DND-41 (cell line): Measurements from ENCODE around the gene RAB35.

ENCODE experiments used
- CTCF ChIP-seq: IDR thresholded peaks from 2 replicates; pipeline ENCODE4 v1.5.1; 2012; ENCODE audit warnings: borderline replicate concordance, low read length, moderate library complexity, mild to moderate bottlenecking; ENCODE audit not compliant: poor library complexity, severe bottlenecking; ENCODE audit errors: extremely low read depth
- EZH2 ChIP-seq: IDR thresholded peaks from 3 replicates; pipeline ENCODE4 v1.6.1; 2012; ENCODE audit warnings: borderline replicate concordance, low read depth, mild to moderate bottlenecking, moderate library complexity, low read length, inconsistent platforms; ENCODE audit not compliant: severe bottlenecking

- TF ChIP-seq CTCF (no peak), EZH2 (no peak)
Observed at GRCh38 chr12:120055231-120056000, 61.1 kb downstream of the RAB35 start.
